K562 (cell line): Measurements from ENCODE around the gene NUP50.

Experiments
- STAT5B ChIP-seq: fragments of 250-450 bp; sonication (Bioruptor Pico); IDR thresholded peaks from 2 replicates; pipeline ENCODE4 v1.8.0; 2021; ENCODE audit warnings: mild to moderate bottlenecking, inconsistent platforms
- TF ChIP-seq, protein P1 (sequence below), 2 experiments: fragments of 450-650 bp; formaldehyde crosslinking in 1 of 2; IDR thresholded peaks; 2 replicates each; pipeline versions ENCODE4 v1.4.0 to v1.6.1; 2014 to 2020; ENCODE audit warnings: mild to moderate bottlenecking in 2 of 2, borderline replicate concordance in 1 of 2, low read depth in 1 of 2

DNA sequence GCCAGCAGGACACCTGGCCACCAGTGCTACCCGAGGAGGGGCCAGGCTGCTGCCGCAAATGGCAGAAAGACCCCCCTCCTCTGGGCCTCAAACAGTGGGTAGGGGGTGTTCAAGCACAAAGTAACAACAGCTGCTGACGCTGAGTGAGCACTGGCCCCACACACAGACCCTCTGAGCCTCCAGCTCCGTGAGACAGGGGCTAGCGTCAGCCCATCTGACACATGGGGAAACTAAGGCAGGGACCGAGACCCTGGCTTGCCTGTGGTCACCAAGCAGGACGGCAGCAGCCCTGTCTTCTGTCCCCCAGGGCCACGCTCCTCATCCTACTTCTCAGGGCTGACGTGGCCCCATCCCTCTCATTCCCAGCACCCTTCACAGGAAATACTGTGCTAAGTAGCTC is 36.5 kb downstream of the NUP50 start:
- TF ChIP-seq, protein P1, sequence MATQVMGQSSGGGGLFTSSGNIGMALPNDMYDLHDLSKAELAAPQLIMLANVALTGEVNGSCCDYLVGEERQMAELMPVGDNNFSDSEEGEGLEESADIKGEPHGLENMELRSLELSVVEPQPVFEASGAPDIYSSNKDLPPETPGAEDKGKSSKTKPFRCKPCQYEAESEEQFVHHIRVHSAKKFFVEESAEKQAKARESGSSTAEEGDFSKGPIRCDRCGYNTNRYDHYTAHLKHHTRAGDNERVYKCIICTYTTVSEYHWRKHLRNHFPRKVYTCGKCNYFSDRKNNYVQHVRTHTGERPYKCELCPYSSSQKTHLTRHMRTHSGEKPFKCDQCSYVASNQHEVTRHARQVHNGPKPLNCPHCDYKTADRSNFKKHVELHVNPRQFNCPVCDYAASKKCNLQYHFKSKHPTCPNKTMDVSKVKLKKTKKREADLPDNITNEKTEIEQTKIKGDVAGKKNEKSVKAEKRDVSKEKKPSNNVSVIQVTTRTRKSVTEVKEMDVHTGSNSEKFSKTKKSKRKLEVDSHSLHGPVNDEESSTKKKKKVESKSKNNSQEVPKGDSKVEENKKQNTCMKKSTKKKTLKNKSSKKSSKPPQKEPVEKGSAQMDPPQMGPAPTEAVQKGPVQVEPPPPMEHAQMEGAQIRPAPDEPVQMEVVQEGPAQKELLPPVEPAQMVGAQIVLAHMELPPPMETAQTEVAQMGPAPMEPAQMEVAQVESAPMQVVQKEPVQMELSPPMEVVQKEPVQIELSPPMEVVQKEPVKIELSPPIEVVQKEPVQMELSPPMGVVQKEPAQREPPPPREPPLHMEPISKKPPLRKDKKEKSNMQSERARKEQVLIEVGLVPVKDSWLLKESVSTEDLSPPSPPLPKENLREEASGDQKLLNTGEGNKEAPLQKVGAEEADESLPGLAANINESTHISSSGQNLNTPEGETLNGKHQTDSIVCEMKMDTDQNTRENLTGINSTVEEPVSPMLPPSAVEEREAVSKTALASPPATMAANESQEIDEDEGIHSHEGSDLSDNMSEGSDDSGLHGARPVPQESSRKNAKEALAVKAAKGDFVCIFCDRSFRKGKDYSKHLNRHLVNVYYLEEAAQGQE (IDR thresholded peaks at IDR 0.05; ENCODE audit: borderline replicate concordance) = no peak
- TF ChIP-seq, protein P1 (CRISPR knock-in tag; IDR thresholded peaks at IDR 0.05; ENCODE audit: low read depth) = no peak
- no peak for TF ChIP-seq STAT5B (CRISPR knock-in tag)
